Lower leg skin (tissue), 4 donors: ENCODE data around the gene CCDC91. TPM values are rescaled to one million over a fixed set of nuclear protein-coding genes. Genes with fewer than 3 reads are reported as not detected.

ENCODE experiments used
- DNase-seq, 2 donors: peaks; one replicate each; pipeline ENCODE4 v3.0.0-alpha.2; 2019; ENCODE audit warnings: low spot score in 2 of 2
- H3K4me3 ChIP-seq: fragments of 200-600 bp; sonication (generic); 2 replicates; pipeline ENCODE4 v1.5.1; 2017; ENCODE audit warnings: mild to moderate bottlenecking, low read depth; ENCODE audit not compliant: poor library complexity, severe bottlenecking
- POLR2A ChIP-seq, 2 donors: fragments of 450-650 bp; IDR thresholded peaks; one replicate each; pipeline ENCODE4 v1.6.1; 2016 to 2017; ENCODE audit warnings: antibody characterized with exemption in 2 of 2, mild to moderate bottlenecking in 1 of 2, moderate library complexity in 1 of 2
- WGBS, 2 donors: methylation state at CpG; one replicate each; pipeline ENCODE4 v1.1.5; 2018; 5-methylcytosine and 5-hydroxymethylcytosine counted together
- intact Hi-C: fragments of 100-400 bp; cut with DNase I; formaldehyde crosslinking; loops from one replicate; pipeline ENCODE4 v1.15.0; 2023; ENCODE audit warnings: low total_unique reads
- total RNA-seq, 4 donors: library from RNA; depleted of rRNA; stranded (reverse); fragments of >200 nt; gene quantifications; one replicate each; pipeline ENCODE4 v1.1.0, GENCODE V29; 2016
- TF ChIP-seq, protein P1 (sequence below), 3 donors: fragments of 450-650 bp; IDR thresholded peaks; one replicate each; pipeline ENCODE4 v1.5.1; 2016; ENCODE audit warnings: antibody characterized with exemption in 3 of 3, mild to moderate bottlenecking in 3 of 3, moderate library complexity in 2 of 3

CCDC91 gene
- total RNA-seq, 4 donors from 2014 or later, result 13.8 to 31.0 (median 23.3) TPM

DNA sequence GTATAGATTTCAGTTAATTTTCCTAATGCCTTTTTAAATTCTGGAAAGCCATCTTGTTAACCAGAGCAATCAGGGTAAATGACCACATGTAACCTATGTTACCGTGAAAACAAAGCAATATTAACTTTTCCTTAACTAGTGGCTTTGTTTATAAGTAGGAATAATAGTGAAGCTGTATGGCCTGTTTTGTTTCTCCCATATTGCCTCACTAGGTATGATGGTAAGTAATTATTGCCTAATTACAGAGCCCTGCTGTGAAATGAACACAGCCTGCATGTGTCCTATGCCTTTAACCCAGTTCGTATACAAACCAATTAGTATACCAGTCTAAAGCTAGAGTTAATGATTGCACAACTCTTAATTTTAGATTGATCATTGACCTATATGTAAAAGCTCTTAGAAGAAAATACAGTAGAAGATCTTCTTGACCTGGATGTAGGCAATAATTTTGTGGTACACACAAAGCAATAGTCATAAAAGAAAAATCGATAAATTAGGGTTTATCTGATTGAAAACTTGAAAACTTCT lies 249.9 kb downstream of the CCDC91 start:
- TF ChIP-seq POLR2A (IDR thresholded peaks at IDR 0.05), result no peak
- TF ChIP-seq, protein P1, sequence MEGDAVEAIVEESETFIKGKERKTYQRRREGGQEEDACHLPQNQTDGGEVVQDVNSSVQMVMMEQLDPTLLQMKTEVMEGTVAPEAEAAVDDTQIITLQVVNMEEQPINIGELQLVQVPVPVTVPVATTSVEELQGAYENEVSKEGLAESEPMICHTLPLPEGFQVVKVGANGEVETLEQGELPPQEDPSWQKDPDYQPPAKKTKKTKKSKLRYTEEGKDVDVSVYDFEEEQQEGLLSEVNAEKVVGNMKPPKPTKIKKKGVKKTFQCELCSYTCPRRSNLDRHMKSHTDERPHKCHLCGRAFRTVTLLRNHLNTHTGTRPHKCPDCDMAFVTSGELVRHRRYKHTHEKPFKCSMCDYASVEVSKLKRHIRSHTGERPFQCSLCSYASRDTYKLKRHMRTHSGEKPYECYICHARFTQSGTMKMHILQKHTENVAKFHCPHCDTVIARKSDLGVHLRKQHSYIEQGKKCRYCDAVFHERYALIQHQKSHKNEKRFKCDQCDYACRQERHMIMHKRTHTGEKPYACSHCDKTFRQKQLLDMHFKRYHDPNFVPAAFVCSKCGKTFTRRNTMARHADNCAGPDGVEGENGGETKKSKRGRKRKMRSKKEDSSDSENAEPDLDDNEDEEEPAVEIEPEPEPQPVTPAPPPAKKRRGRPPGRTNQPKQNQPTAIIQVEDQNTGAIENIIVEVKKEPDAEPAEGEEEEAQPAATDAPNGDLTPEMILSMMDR (IDR thresholded peaks at IDR 0.05), result no peak
- no peak for DNase-seq
- intact Hi-C loops, result no loop called here
- 88 to 89% methylated on average over 3 of the region's 3 CpGs for WGBS, 2 donors
- H3K4me3 ChIP-seq, result no peak overlapping the region

DNA sequence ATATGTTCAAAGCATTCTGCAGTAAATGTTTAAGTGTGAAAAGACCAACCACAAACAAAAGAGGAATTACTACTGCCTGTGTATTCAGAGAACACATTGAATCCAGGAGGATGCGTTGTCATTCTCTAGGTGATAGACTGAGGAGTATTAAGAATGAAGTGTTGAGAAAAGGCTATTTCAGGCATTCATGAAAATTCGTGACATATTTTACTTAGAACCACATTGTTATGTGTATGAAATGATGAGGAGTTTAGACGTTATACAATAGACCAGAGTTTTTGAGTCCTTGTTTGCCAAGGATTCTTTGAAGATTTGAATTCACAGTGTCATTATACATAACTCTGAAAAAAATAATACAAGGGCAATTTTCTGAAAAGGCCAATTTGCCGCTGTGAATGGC lies 251.8 kb downstream of the CCDC91 start:
- no peak overlapping the region for H3K4me3 ChIP-seq
- TF ChIP-seq, protein P1 (IDR thresholded peaks at IDR 0.05), result no peak
- TF ChIP-seq POLR2A (IDR thresholded peaks at IDR 0.05), result no peak
- 92 to 96% methylated on average over 4 of the region's 4 CpGs for WGBS, 2 donors
- intact Hi-C loops, result no loop called here
- no peak for DNase-seq

DNA sequence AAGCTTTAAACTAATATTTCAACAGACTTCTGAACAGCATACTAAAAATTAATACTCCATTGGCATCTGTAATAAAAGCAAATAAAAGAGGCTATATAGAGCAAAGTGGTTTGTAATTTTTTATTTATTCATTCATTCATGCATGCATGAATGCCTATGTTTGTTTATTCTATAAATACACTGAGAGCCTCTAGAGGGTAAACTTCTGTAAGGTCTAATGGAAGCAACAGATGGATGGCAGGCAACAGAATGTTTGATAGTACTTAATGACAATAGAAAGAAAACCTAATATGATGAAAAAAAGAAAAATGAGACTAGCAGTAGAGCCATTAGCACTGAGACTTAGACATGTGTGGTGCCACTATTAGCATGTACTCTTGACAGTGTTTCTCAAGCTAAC lies 253.1 kb downstream of the CCDC91 start:
- no peak for TF ChIP-seq POLR2A (IDR thresholded peaks at IDR 0.05)
- TF ChIP-seq, protein P1 (IDR thresholded peaks at IDR 0.05), result no peak
- intact Hi-C loops, result no loop called here
- no peak overlapping the region for H3K4me3 ChIP-seq
- no peak for DNase-seq

DNA sequence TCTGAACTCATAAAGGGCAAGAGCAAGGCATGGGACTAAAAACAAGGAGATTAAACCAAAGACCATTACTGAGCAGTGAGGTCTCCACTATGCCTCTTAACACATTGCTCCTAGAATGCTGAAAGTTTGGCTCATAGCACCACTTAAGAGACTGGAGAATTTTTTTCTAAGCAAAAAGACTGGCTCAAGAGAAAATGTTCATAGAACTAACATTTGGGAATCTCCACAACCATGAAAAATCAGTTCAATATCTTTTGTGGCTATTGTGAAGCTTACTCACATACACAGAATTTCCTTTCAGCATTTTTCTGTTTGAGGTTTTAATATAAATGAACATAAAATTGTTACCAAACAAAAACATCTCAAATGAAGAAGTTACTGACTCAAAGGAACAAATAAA lies 255.8 kb downstream of the CCDC91 start:
- intact Hi-C loops, result loop anchor here (5.0 kb wide), 1 partner anchor 84 kb away; no protein-coding TSS in a partner anchor
- DNase-seq, result no peak

DNA sequence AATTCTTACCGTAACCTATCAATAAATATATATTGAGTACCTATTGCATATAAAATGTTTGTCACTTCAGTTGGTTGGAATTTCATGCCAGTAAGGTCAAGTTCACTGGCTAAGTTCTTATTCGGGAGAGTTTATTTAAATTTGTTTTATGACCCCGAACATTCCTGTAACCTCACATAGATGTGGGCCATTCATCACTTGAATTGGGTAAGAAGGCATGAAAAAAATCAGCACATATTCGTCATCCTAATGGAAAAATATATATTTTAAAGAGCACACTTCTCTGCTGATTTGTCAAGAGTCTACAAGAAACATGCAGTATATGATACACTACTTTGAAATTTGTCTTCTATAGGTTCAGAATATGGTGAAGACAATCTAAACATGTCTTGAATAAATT lies 263.4 kb downstream of the CCDC91 start:
- WGBS, 2 donors, result 95% methylated on average over 4 of the region's 4 CpGs
- DNase-seq, result no peak
- intact Hi-C loops, result no loop called here
- TF ChIP-seq POLR2A (IDR thresholded peaks at IDR 0.05), result no peak
- TF ChIP-seq, protein P1 (IDR thresholded peaks at IDR 0.05), result no peak
- no peak overlapping the region for H3K4me3 ChIP-seq

More for the DNA sequence above, 255.8 kb downstream of the CCDC91 start:
- TF ChIP-seq, protein P1 (IDR thresholded peaks at IDR 0.05), result no peak
- no peak for TF ChIP-seq POLR2A (IDR thresholded peaks at IDR 0.05)
- H3K4me3 ChIP-seq, result no peak overlapping the region
